Stomach (tissue), 4 donors: ENCODE measurements around the gene G0S2.

Source experiments
- CTCF ChIP-seq, 7 experiments: fragments of 450-650 bp in 4 of 7; fragments of 200-600 bp in 3 of 7; sonication (generic) in 3 of 7; IDR thresholded peaks; one replicate each; pipeline ENCODE4 v1.5.1; 2016 to 2019; ENCODE audit warnings: antibody characterized with exemption in 7 of 7, control low read depth in 2 of 7, mild to moderate bottlenecking in 1 of 7
- EP300 ChIP-seq: sonication (generic); formaldehyde crosslinking; IDR thresholded peaks from one replicate; pipeline ENCODE4 v1.6.1; 2017; ENCODE audit warnings: antibody characterized with exemption
- POLR2A ChIP-seq, 4 donors: fragments of 450-650 bp; IDR thresholded peaks; one replicate each; pipeline ENCODE4 v1.6.1; 2016; ENCODE audit warnings: antibody characterized with exemption in 4 of 4, control low read depth in 2 of 4, mild to moderate bottlenecking in 1 of 4, moderate library complexity in 1 of 4
- POLR2AphosphoS5 ChIP-seq, 3 donors: sonication (generic); formaldehyde crosslinking; IDR thresholded peaks; one replicate each; pipeline ENCODE4 v1.6.1; 2016; ENCODE audit warnings: antibody characterized with exemption in 3 of 3

GRCh38 chr1:209721323-209721722, 46.1 kb downstream of the G0S2 start:
- TF ChIP-seq CTCF (IDR thresholded peaks at IDR 0.05), result no peak
- TF ChIP-seq POLR2A (IDR thresholded peaks at IDR 0.05), result no peak
- no peak for TF ChIP-seq EP300
- no peak for TF ChIP-seq POLR2AphosphoS5 (IDR thresholded peaks at IDR 0.05)
